Mesodermal cell (in vitro differentiated cells): Measurements from ENCODE around the gene SUCLA2.
"Not testable (repeated sequence)": the region's sequence is repeated elsewhere in the genome, so short reads cannot be mapped to it uniquely, and the experiment has no call there.

Experiments used
- H3K27ac ChIP-seq: 2 replicates; pipeline ENCODE4 v1.7.0; 2013; ENCODE audit warnings: mild to moderate bottlenecking, low read depth, low read length, moderate library complexity; ENCODE audit not compliant: severe bottlenecking
- H3K36me3 ChIP-seq: 2 replicates; pipeline ENCODE4 v1.7.1; 2013; ENCODE audit warnings: mild to moderate bottlenecking, low read length, moderate library complexity; ENCODE audit not compliant: control insufficient read depth, insufficient read depth
- H3K4me1 ChIP-seq: one replicate; pipeline ENCODE4 v1.7.1; 2013; ENCODE audit warnings: mild to moderate bottlenecking, low read length; ENCODE audit not compliant: insufficient read depth, control insufficient read depth, poor library complexity, severe bottlenecking
- H3K4me3 ChIP-seq: 2 replicates; pipeline ENCODE4 v1.7.0; 2013; ENCODE audit warnings: low read length, control low read depth, mild to moderate bottlenecking; ENCODE audit not compliant: insufficient read depth, poor library complexity, severe bottlenecking; ENCODE audit errors: extremely low read depth
- H3K9me3 ChIP-seq: 2 replicates; pipeline ENCODE4 v1.7.1; 2013; ENCODE audit warnings: mild to moderate bottlenecking, low read length, moderate library complexity; ENCODE audit not compliant: control insufficient read depth
- WGBS, 2 experiments: methylation state at CpG; one replicate each; pipeline ENCODE4 v1.1.5; 2013; ENCODE audit warnings: missing lambda C conversion rate in 2 of 2; ENCODE audit not compliant: insufficient coverage in 2 of 2; 5-methylcytosine and 5-hydroxymethylcytosine counted together

Gene SUCLA2

GRCh38 chr13:47949799-47950198, 51.3 kb downstream of the SUCLA2 start:
- WGBS, 2 experiments, result 90% methylated on average over 1 of the region's 2 CpGs; no CpG with 5 or more reads in 1 of the 2 experiments
- peaks cover 29% of the 10 kb centered on the region for H3K36me3 ChIP-seq
- no peak overlapping the region for H3K4me3 ChIP-seq

GRCh38 chr13:47945738-47946137, 55.3 kb downstream of the SUCLA2 start:
- H3K4me3 ChIP-seq, result no peak overlapping the region
- H3K27ac ChIP-seq, result no peak overlapping the region
- H3K4me1 ChIP-seq, result no peaks in the 10 kb centered on the region
- WGBS, 2 experiments, result 80 to 100% methylated on average over 1 to 2 of the region's 2 CpGs
- H3K9me3 ChIP-seq, result no peaks in the 10 kb centered on the region
- peaks cover 27% of the 10 kb centered on the region for H3K36me3 ChIP-seq

More at GRCh38 chr13:47949799-47950198, 51.3 kb downstream of the SUCLA2 start:
- Histone ChIP-seq H3K27ac (no peak overlapping the region), H3K4me1 (no peaks in the 10 kb centered on the region), H3K9me3 (no peaks in the 10 kb centered on the region)

DNA sequence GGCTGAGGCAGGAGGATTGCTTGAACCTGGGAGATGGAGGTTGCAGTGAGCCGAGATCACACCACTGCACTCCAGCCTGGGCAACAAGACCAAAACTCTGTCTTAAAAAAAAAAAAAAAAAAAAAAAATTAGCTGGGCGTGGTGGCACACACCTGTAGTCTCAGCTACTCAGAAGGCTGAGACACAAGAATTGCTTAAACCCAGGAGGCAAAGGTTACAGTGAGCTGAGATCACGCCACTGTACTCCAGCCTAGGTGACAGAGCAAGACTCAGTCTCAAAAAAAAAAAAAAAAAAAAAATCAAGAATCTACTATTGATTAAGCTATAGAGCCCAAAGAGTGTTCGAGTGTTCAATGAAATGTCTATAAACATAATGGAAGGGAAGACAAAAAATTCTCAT, 55.9 kb downstream of the SUCLA2 start:
- H3K27ac ChIP-seq, H3K9me3 ChIP-seq, H3K4me3 ChIP-seq, H3K4me1 ChIP-seq: not testable (repeated sequence)
- peaks cover 22% of the 10 kb centered on the region for H3K36me3 ChIP-seq
- WGBS, 2 experiments, result no CpG with 5 or more reads among the region's 4 CpGs

- Histone ChIP-seq H3K4me1 (no peaks in the 10 kb centered on the region), H3K27ac (no peak overlapping the region), H3K4me3 (no peak overlapping the region), H3K9me3 (peaks cover 5% of the 10 kb centered on the region), H3K36me3 (peaks cover 29% of the 10 kb centered on the region)
- 81 to 84% methylated on average over 2 to 4 of the region's 5 CpGs for WGBS, 2 experiments
Observed at GRCh38 chr13:47934371-47934770, 66.7 kb downstream of the SUCLA2 start.

- no peak overlapping the region for H3K4me3 ChIP-seq
- peaks cover 18% of the 10 kb centered on the region for H3K36me3 ChIP-seq
- no peak overlapping the region for H3K27ac ChIP-seq
- H3K4me1 ChIP-seq, result no peaks in the 10 kb centered on the region
- H3K9me3 ChIP-seq, result peaks cover 5% of the 10 kb centered on the region
- 86 to 100% methylated on average over 2 to 3 of the region's 5 CpGs for whole genome bisulfite sequencing, 2 experiments
Observed at GRCh38 chr13:47932950-47933923, 67.8 kb downstream of the SUCLA2 start.

- Histone ChIP-seq H3K9me3 (no peaks in the 10 kb centered on the region), H3K36me3 (no peaks in the 10 kb centered on the region), H3K27ac (no peak overlapping the region), H3K4me1 (no peaks in the 10 kb centered on the region), H3K4me3 (no peak overlapping the region)
- no CpG with 5 or more reads among the region's 1 CpG for WGBS, 2 experiments
Observed at GRCh38 chr13:47930649-47931165, 70.4 kb downstream of the SUCLA2 start.

- H3K9me3 ChIP-seq, result no peaks in the 10 kb centered on the region
- no peak overlapping the region for H3K27ac ChIP-seq
- WGBS, 2 experiments, result 77 to 96% methylated on average over 3 of the region's 3 CpGs
- no peaks in the 10 kb centered on the region for H3K36me3 ChIP-seq
- no peak overlapping the region for H3K4me3 ChIP-seq
- H3K4me1 ChIP-seq, result no peaks in the 10 kb centered on the region
Observed at GRCh38 chr13:47929156-47929555, 71.9 kb downstream of the SUCLA2 start.

GRCh38 chr13:47917022-47917574, 84.0 kb downstream of the SUCLA2 start:
- Histone ChIP-seq H3K36me3 (no peaks in the 10 kb centered on the region), H3K4me3 (no peak overlapping the region), H3K9me3 (no peaks in the 10 kb centered on the region), H3K4me1 (no peaks in the 10 kb centered on the region), H3K27ac (no peak overlapping the region)
- WGBS, 2 experiments, result 82 to 94% methylated on average over 3 to 4 of the region's 4 CpGs

DNA sequence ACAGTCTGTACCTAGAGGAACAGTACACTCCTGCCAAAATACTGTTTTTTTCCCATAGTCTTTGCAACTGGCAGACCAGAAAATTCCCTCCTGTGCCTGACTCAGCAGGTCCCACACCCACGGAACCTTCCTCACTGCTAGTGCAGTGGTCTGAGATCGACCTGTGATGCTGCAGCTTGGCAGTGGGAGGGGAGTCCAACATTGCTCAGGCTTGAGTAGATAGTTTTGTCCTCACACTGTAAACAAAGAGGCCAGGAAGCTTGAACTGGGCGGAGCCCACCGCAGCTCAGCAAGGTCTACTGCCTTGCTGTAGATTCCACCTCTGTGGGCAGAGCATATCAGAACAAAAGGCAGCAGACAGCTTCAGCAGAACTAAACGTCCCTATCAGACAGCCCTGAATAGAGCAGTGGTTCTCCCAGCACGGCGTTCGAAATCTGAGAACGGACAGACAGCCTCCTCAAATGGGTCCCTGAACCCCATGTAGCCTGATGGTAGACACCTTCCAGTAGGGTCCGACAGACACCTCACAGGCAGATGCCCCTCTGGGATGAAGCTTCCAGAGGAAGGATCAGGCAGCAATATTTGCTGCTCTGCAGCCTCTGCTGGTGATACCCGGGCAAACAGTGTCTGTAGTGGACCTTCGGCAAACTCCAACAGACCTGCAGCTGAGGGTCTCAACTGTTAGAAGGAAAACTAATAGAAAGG, 92.7 kb downstream of the SUCLA2 start:
- 81 to 84% methylated on average over 9 of the region's 12 CpGs for WGBS, 2 experiments
- no peaks in the 10 kb centered on the region for H3K9me3 ChIP-seq
- no peak overlapping the region for H3K27ac ChIP-seq
- H3K36me3 ChIP-seq, result no peaks in the 10 kb centered on the region
- no peaks in the 10 kb centered on the region for H3K4me1 ChIP-seq
- no peak overlapping the region for H3K4me3 ChIP-seq

GRCh38 chr13:47904891-47905290, 96.2 kb downstream of the SUCLA2 start:
- no CpG with 5 or more reads among the region's 1 CpG for WGBS, 2 experiments
- Histone ChIP-seq H3K36me3 (no peaks in the 10 kb centered on the region), H3K4me3 (no peak overlapping the region), H3K9me3 (no peaks in the 10 kb centered on the region), H3K4me1 (no peaks in the 10 kb centered on the region), H3K27ac (no peak overlapping the region)
